22Rv1 (cell line): ENCODE data around the gene MARCHF3.

ENCODE experiments used
- ZFX ChIP-seq: fragments of 450-650 bp; IDR thresholded peaks from 2 replicates; pipeline ENCODE4 v1.6.1; 2017; ENCODE audit warnings: antibody characterized with exemption, borderline replicate concordance
- TF ChIP-seq, protein P1 (sequence below): fragments of 450-650 bp; IDR thresholded peaks from 2 replicates; pipeline ENCODE4 v1.5.1; 2017; ENCODE audit warnings: mild to moderate bottlenecking

DNA sequence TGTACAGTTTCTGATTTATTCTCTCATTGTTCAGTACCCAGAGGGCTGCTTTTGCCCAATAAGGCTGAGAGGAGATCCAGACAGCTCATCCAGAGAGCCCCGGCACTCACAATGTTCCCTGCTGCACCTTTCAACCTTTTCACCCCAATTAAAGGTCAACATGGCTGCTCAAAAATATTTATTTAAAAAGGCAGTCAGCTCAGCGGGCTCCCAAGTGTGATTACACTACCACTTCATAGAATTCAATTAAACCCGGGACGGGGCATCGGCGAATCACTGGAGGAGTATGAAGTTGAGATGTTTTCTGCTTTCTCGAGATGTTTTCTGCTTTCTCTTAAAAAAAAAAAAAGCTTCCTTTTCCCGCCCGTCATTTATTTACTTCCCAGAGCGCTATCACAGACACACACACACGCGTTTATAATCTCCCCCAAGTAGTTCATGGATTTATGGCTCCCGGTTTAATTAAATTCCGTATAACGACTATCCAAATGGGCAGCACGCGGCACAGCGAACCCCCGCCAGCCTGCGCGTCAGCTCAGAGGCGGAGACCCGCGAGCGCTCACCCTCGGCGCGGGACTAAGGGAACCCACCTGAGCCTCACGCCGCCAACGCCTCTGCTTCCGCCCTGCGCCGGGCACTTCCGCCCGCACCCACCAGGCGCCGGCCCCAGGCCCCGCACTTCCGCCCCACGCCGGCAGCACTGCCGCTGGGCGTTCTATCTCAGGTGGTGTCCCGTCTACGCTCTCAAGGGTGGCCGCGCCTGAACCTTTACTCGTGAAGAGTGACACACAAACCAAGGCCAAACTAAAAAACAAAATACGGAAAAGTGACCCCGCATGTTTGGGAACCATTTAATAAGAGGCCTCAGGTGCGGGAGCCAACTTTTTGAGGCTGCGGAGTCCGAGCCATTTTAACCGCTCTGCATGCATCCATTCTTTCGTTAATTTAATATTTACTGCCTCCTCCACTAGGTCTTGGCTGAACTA is 42.8 kb upstream of the MARCHF3 start, which contains the start of gene C5orf63:
- TF ChIP-seq, protein P1, sequence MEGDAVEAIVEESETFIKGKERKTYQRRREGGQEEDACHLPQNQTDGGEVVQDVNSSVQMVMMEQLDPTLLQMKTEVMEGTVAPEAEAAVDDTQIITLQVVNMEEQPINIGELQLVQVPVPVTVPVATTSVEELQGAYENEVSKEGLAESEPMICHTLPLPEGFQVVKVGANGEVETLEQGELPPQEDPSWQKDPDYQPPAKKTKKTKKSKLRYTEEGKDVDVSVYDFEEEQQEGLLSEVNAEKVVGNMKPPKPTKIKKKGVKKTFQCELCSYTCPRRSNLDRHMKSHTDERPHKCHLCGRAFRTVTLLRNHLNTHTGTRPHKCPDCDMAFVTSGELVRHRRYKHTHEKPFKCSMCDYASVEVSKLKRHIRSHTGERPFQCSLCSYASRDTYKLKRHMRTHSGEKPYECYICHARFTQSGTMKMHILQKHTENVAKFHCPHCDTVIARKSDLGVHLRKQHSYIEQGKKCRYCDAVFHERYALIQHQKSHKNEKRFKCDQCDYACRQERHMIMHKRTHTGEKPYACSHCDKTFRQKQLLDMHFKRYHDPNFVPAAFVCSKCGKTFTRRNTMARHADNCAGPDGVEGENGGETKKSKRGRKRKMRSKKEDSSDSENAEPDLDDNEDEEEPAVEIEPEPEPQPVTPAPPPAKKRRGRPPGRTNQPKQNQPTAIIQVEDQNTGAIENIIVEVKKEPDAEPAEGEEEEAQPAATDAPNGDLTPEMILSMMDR: no peak
- no peak for TF ChIP-seq ZFX
